GM21825 (cell line): ENCODE measurements around the gene ELAVL4.

ENCODE experiments used
- ATAC-seq: cut with Tn5 transposase; IDR thresholded peaks from one replicate; pipeline ENCODE4 v1.9.1; 2021; ENCODE audit warnings: mild to moderate bottlenecking, moderate library complexity; ENCODE audit not compliant: unreplicated experiment

ELAVL4 gene

DNA sequence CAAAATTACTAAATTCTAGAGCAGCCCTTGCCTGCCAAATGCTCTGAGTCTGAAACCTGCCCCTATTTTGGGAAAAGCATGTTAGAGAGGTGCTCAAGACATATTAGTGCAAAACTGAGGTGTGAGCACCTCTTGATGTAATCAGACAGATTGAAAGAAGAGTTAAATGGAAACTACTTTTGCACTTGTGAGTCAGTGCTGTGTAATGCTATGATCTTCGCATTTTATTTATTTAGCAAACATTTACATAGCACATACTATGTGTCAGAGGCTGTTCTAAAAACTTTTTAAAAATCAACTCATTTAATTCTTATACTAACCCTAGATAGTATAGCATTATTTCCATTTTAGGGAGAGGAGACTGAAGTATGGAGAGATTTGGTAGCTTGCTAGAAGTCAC, 138.1 kb downstream of the ELAVL4 start:
- no peak for ATAC-seq

DNA sequence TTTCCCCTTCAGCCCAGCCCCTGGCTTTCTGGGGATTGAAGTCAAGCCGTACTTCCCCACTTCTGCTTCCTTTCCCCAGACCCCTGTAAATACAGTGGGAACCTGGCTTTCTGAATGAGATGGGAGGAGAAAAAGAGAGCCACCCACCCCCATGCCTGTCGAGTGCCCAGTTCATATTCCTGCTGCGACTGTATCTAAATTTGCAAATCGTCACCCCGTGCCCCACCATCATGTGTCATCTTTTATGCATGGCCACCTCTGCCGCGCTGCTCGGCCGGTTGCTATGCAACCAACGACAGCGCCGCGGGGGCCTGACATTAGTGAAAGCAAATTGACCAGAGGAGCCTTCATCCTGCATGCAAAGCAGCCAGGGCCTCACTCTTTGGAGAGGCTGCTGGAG, 143.0 kb downstream of the ELAVL4 start:
- peak; percentile 66 for ATAC-seq

GRCh38 chr1:50252196-50252595, 143.5 kb downstream of the ELAVL4 start:
- ATAC-seq = no peak
